Uterus (tissue), 4 donors: ENCODE results near the gene PIWIL4. TPM values are rescaled to one million over a fixed set of nuclear protein-coding genes. Genes with fewer than 3 reads are reported as not detected.

Source experiments
- DNase-seq, 2 donors: peaks; one replicate each; pipeline ENCODE4 v3.0.0-alpha.2; 2019 to 2020
- H3K27ac ChIP-seq, 2 donors: fragments of 200-600 bp; sonication (generic); 1 replicate in 1 of 2; 2 replicates in 1 of 2; pipeline ENCODE4 v1.5.1; 2016 to 2018
- H3K27me3 ChIP-seq, 2 donors: fragments of 200-600 bp; sonication (generic); one replicate each; pipeline ENCODE4 v1.5.1; 2018 to 2019; ENCODE audit warnings: control low read depth in 1 of 2
- H3K36me3 ChIP-seq, 2 donors: fragments of 200-600 bp; sonication (generic); one replicate each; pipeline ENCODE4 v1.5.1; 2019; ENCODE audit warnings: control low read depth in 1 of 2
- H3K4me1 ChIP-seq, 2 donors: fragments of 200-600 bp; sonication (generic); one replicate each; pipeline ENCODE4 v1.5.1; 2018 to 2019; ENCODE audit warnings: control low read depth in 1 of 2
- H3K4me3 ChIP-seq, 2 donors: fragments of 200-600 bp; sonication (generic); 1 replicate in 1 of 2; 2 replicates in 1 of 2; pipeline ENCODE4 v1.5.1; 2018 to 2019; ENCODE audit warnings: mild to moderate bottlenecking in 1 of 2
- H3K9me3 ChIP-seq, 2 donors: fragments of 200-600 bp; sonication (generic); one replicate each; pipeline ENCODE4 v1.5.1; 2019; ENCODE audit warnings: control low read depth in 1 of 2
- CTCF ChIP-seq, 4 experiments: fragments of 200-600 bp in 2 of 4; fragments of 450-650 bp in 2 of 4; sonication (generic) in 2 of 4; IDR thresholded peaks; one replicate each; pipeline ENCODE4 v1.5.1; 2016 to 2019; ENCODE audit warnings: antibody characterized with exemption in 4 of 4, mild to moderate bottlenecking in 2 of 4, moderate library complexity in 1 of 4
- POLR2A ChIP-seq, 2 donors: fragments of 450-650 bp; IDR thresholded peaks; one replicate each; pipeline ENCODE4 v1.6.1; 2016; ENCODE audit warnings: antibody characterized with exemption in 2 of 2, mild to moderate bottlenecking in 1 of 2, moderate library complexity in 1 of 2
- intact Hi-C: fragments of 100-400 bp; cut with DNase I; formaldehyde crosslinking; loops from one replicate; pipeline ENCODE4 v1.15.1; 2023; ENCODE audit warnings: low total_unique reads
- total RNA-seq, 4 donors: library from RNA; depleted of rRNA in 3 of 4; stranded (reverse); fragments of >200 nt in 3 of 4; gene quantifications; one replicate each; pipeline versions ENCODE4 v1.1.0 to v1.2.4, GENCODE V29; 2014 to 2023
- donor health status: DM: yes; HTN: yes; CAD: no.

The PIWIL4 gene
- total RNA-seq, 4 donors from 2014 or later, result 5.1 to 9.0 (median 6.8) TPM

GRCh38 chr11:94658888-94659287 is 91.7 kb downstream of the PIWIL4 start:
- H3K4me1 ChIP-seq, result no peaks in the 10 kb centered on the region
- DNase-seq, result no peak
- no peak overlapping the region for H3K4me3 ChIP-seq
- H3K27ac ChIP-seq, result peak overlapping the region in 1 of 2 donors; percentile 5
- intact Hi-C loops, result no loop called here
- H3K27me3 ChIP-seq, result no peaks in the 10 kb centered on the region
- no peaks in the 10 kb centered on the region for H3K9me3 ChIP-seq
- TF ChIP-seq POLR2A (IDR thresholded peaks at IDR 0.05), result no peak
- no peak for TF ChIP-seq CTCF (IDR thresholded peaks at IDR 0.05)
- no peaks in the 10 kb centered on the region for H3K36me3 ChIP-seq

GRCh38 chr11:94661444-94661843 is 94.3 kb downstream of the PIWIL4 start:
- DNase-seq, result no peak
- Histone ChIP-seq H3K27me3 (no peaks in the 10 kb centered on the region), H3K4me3 (no peak overlapping the region), H3K36me3 (no peaks in the 10 kb centered on the region), H3K27ac (no peak overlapping the region), H3K9me3 (no peaks in the 10 kb centered on the region), H3K4me1 (no peaks in the 10 kb centered on the region)
- intact Hi-C loops, result no loop called here
- TF ChIP-seq CTCF (IDR thresholded peaks at IDR 0.05) (no peak), POLR2A (IDR thresholded peaks at IDR 0.05) (no peak)

GRCh38 chr11:94662065-94662779 is 95.1 kb downstream of the PIWIL4 start:
- no peaks in the 10 kb centered on the region for H3K36me3 ChIP-seq
- TF ChIP-seq CTCF (IDR thresholded peaks at IDR 0.05) (no peak), POLR2A (IDR thresholded peaks at IDR 0.05) (no peak)
- H3K27me3 ChIP-seq, result no peaks in the 10 kb centered on the region
- H3K4me1 ChIP-seq, result no peaks in the 10 kb centered on the region
- H3K4me3 ChIP-seq, result no peak overlapping the region
- no peak for DNase-seq
- intact Hi-C loops, result no loop called here
- H3K27ac ChIP-seq, result no peak overlapping the region
- no peaks in the 10 kb centered on the region for H3K9me3 ChIP-seq

DNA sequence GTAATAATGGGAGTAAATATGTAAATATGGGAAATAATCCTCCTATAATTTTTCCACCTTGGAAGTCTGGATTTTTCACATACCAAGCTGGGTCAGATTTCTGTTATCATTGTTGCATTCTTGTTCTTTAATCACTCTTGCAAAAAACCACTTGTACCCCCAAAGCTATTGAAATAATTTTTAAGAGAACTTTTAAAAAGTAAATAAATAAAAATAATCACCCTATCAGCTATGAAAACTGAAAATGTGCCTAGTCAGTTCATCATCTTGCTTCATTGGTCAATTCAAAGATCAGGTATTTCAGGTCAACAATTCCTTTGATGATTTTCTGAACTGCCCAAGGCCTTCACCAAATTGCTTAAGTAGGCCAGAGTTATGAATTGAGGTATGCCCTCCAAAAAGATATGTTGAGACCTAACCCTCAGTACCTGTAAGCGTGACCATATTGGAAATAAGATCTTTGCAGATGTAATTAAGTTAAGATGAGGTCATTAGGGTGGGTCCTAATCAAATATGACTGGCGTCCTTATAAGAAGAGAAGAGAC is 95.8 kb downstream of the PIWIL4 start:
- Histone ChIP-seq H3K4me3 (no peak overlapping the region), H3K9me3 (no peaks in the 10 kb centered on the region), H3K4me1 (no peaks in the 10 kb centered on the region), H3K27me3 (no peaks in the 10 kb centered on the region), H3K36me3 (no peaks in the 10 kb centered on the region), H3K27ac (no peak overlapping the region)
- intact Hi-C loops, result no loop called here
- TF ChIP-seq CTCF (IDR thresholded peaks at IDR 0.05) (no peak), POLR2A (IDR thresholded peaks at IDR 0.05) (no peak)
- DNase-seq, result no peak

DNA sequence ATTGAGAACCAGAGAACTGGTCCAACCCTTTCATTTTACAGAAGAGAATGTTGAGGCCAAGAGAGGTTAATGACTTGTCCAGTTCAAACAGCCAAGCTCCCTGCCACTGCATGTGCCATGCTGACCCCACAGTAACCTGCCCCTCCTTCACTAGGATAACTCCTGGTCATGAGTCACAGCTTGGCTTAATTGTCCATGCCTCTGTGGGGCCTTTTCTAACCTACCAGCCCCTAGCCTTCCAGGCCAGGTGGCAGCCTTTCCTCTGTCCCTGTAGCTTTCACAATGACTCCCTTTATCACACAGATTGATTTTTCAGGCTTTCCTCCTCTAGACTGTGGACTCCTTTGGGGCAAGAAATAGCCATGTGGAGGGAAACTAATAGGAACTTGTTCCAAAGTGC is 97.2 kb downstream of the PIWIL4 start:
- intact Hi-C loops, result no loop called here
- no peak for TF ChIP-seq CTCF (IDR thresholded peaks at IDR 0.05)
- no peak for TF ChIP-seq POLR2A (IDR thresholded peaks at IDR 0.05)
- no peaks in the 10 kb centered on the region for H3K36me3 ChIP-seq
- no peak overlapping the region for H3K27ac ChIP-seq
- no peak for DNase-seq
- H3K9me3 ChIP-seq, result no peaks in the 10 kb centered on the region
- no peaks in the 10 kb centered on the region for H3K4me1 ChIP-seq
- no peaks in the 10 kb centered on the region for H3K27me3 ChIP-seq
- H3K4me3 ChIP-seq, result no peak overlapping the region
